K562 (cell line): Measurements from ENCODE around the gene CFAP141. TPM values are rescaled to one million over a fixed set of nuclear protein-coding genes. Genes with fewer than 3 reads are reported as not detected.

ENCODE experiments used
- ATAC-seq: fragments of 200-7000 bp; cut with Tn5 transposase; 3 replicates; pipeline ENCODE4 v1.9.1; 2020; ENCODE audit warnings: moderate library complexity
- BruUV-seq: library from RNA; stranded (reverse); fragments of 400-500 nt; replicated peaks from 2 replicates; lab custom pipeline; 2021; lab: Mats Ljungman, UMichigan
- CTCF ChIA-PET: fragments of 300-600 bp; formaldehyde crosslinking; extraction: SDS; loops from one replicate; lab custom pipeline; 2021; ENCODE audit warnings: low intra/inter-chr PET ratio; lab: Yijun Ruan, JAX
- POLR2A ChIA-PET: fragments of 300-600, 350-650 bp; sonication (Branson Sonifier 250); formaldehyde crosslinking; extraction: SDS; loops from one replicate; lab custom pipeline; 2021; ENCODE audit warnings: antibody characterized with exemption, inconsistent platforms; lab: Yijun Ruan, JAX
- DNase-seq, 4 experiments: peaks; one replicate each; pipeline versions ENCODE4 v3.0.0 to v3.0.0-alpha.2; 2011 to 2018; ENCODE audit warnings: low spot score in 3 of 4, mixed read lengths in 3 of 4; ENCODE audit errors: extremely low read depth in 1 of 4
- FAIRE-seq: peaks from 2 replicates; lab custom pipeline; 2011; peaks lifted over from hg19 to GRCh38; lab: Jason Lieb, UNC
- H2AFZ ChIP-seq: 2 replicates; pipeline ENCODE4 v1.6.0; 2011; ENCODE audit warnings: low read depth, low read length, control low read depth, inconsistent platforms
- H3K27ac ChIP-seq: fragments of 200-600 bp; 3 replicates; pipeline ENCODE4 v1.8.0; 2011; ENCODE audit warnings: low read depth, mild to moderate bottlenecking, control low read depth, inconsistent platforms, low read length, moderate library complexity, mixed read lengths; ENCODE audit errors: extremely low read depth
- H3K27me3 ChIP-seq, 2 experiments: fragments of 300-600 bp in 1 of 2; 2 replicates in 1 of 2; 3 replicates in 1 of 2; pipeline versions ENCODE4 v1.6.0 to v1.8.0; 2011; ENCODE audit warnings: inconsistent platforms in 2 of 2, low read length in 2 of 2, mild to moderate bottlenecking in 1 of 2, mixed read lengths in 1 of 2, moderate library complexity in 1 of 2; ENCODE audit not compliant: control insufficient read depth in 2 of 2, insufficient read depth in 2 of 2
- H3K36me3 ChIP-seq: fragments of 300-600 bp; 3 replicates; pipeline ENCODE4 v1.8.0; 2011; ENCODE audit warnings: mild to moderate bottlenecking, low read length, inconsistent platforms; ENCODE audit not compliant: control insufficient read depth, insufficient read depth
- H3K4me1 ChIP-seq, 2 experiments: fragments of 200-600 bp in 1 of 2; replicated peaks in 1 of 2; 2 replicates in 1 of 2; 3 replicates in 1 of 2; pipeline versions ENCODE4 v1.5.1 to v1.8.0; 2011; ENCODE audit warnings: inconsistent platforms in 2 of 2, low read length in 2 of 2, mild to moderate bottlenecking in 1 of 2, mixed read lengths in 1 of 2, moderate library complexity in 1 of 2; ENCODE audit not compliant: control insufficient read depth in 2 of 2, insufficient read depth in 2 of 2
- H3K4me2 ChIP-seq: 2 replicates; pipeline ENCODE4 v1.6.1; 2011; ENCODE audit warnings: low read length, control low read depth, inconsistent platforms, mixed read lengths; ENCODE audit not compliant: insufficient read depth
- H3K4me3 ChIP-seq: fragments of 200-600 bp; sonication (generic), shearing (Covaris generic); 2 replicates; pipeline ENCODE4 v1.5.1; 2016; ENCODE audit warnings: control low read depth, inconsistent platforms
- H3K79me2 ChIP-seq: fragments of 200-600 bp; 3 replicates; pipeline ENCODE4 v1.8.0; 2011; ENCODE audit warnings: low read length, inconsistent platforms; ENCODE audit not compliant: control insufficient read depth, insufficient read depth
- H3K9ac ChIP-seq, 2 experiments: 2 replicates each; pipeline versions ENCODE4 v1.6.0 to v1.6.1; 2011; ENCODE audit warnings: low read depth in 2 of 2, low read length in 2 of 2, control low read depth in 1 of 2, inconsistent platforms in 1 of 2, mild to moderate bottlenecking in 1 of 2, mixed read lengths in 1 of 2; ENCODE audit not compliant: insufficient read depth in 1 of 2
- H3K9me1 ChIP-seq: one replicate; pipeline ENCODE4 v1.6.0; 2011; ENCODE audit warnings: inconsistent platforms, mild to moderate bottlenecking, low read length, moderate library complexity; ENCODE audit not compliant: control insufficient read depth, insufficient read depth
- H3K9me3 ChIP-seq: replicated peaks from 2 replicates; pipeline ENCODE4 v1.5.1; 2011; ENCODE audit warnings: low read depth, low read length, inconsistent platforms; ENCODE audit not compliant: control insufficient read depth, insufficient read depth
- H4K20me1 ChIP-seq: replicated peaks from 2 replicates; pipeline ENCODE4 v1.6.1; 2011; ENCODE audit warnings: low read length, inconsistent platforms, mixed read lengths; ENCODE audit not compliant: control insufficient read depth, insufficient read depth
- ADNP ChIP-seq: fragments of 200-800 bp; sonication (Bioruptor generic); IDR thresholded peaks from 2 replicates; pipeline ENCODE4 v1.6.1; 2016; ENCODE audit warnings: missing genetic modification characterization, missing compliant biosample characterization
- BCOR ChIP-seq: fragments of 450-650 bp; IDR thresholded peaks from 2 replicates; pipeline ENCODE4 v1.6.1; 2016
- CBX3 ChIP-seq, 2 experiments: IDR thresholded peaks; 1 replicate in 1 of 2; 2 replicates in 1 of 2; pipeline ENCODE4 v1.6.1; 2012; ENCODE audit warnings: inconsistent platforms in 2 of 2, low read length in 2 of 2, borderline replicate concordance in 1 of 2, control low read depth in 1 of 2
- CHD4 ChIP-seq: fragments of 200-600 bp; sonication (generic); IDR thresholded peaks from 3 replicates; pipeline ENCODE4 v1.6.1; 2012; ENCODE audit warnings: low read depth, mild to moderate bottlenecking, mixed read lengths, low read length, inconsistent platforms; ENCODE audit not compliant: insufficient read depth, insufficient replicate concordance, poor library complexity, severe bottlenecking
- FOXA3 ChIP-seq, 2 experiments: fragments of 450-650 bp in 1 of 2; sonication (generic) in 1 of 2; formaldehyde crosslinking; IDR thresholded peaks in 1 of 2; conservative IDR thresholded peaks in 1 of 2; 2 replicates each; pipeline versions ENCODE4 v1.4.0 to v1.8.0; 2020 to 2022; ENCODE audit warnings: mild to moderate bottlenecking in 2 of 2, missing genetic modification reagents in 1 of 2
- FOXO4 ChIP-seq: fragments of 450-650 bp; formaldehyde crosslinking; IDR thresholded peaks from 2 replicates; pipeline ENCODE4 v1.4.0; 2020; ENCODE audit warnings: mild to moderate bottlenecking, moderate library complexity
- GTF2F1 ChIP-seq: IDR thresholded peaks from 2 replicates; pipeline ENCODE4 v1.6.1; 2011; ENCODE audit warnings: low read depth, low read length, improper control_type of control experiment
- HDAC2 ChIP-seq: fragments of 450-650 bp; IDR thresholded peaks from 2 replicates; pipeline ENCODE4 v1.6.1; 2016; ENCODE audit warnings: mild to moderate bottlenecking
- JUNB ChIP-seq: fragments of 450-650 bp; formaldehyde crosslinking; conservative IDR thresholded peaks from 2 replicates; pipeline ENCODE4 v1.4.0; 2020; ENCODE audit warnings: mild to moderate bottlenecking
- KDM1A ChIP-seq, 2 experiments: fragments of 450-650 bp; IDR thresholded peaks; 2 replicates each; pipeline ENCODE4 v1.6.1; 2016; ENCODE audit warnings: mild to moderate bottlenecking in 2 of 2
- MAX ChIP-seq: sonication (generic); formaldehyde crosslinking; IDR thresholded peaks from 2 replicates; pipeline ENCODE4 v1.9.0; 2022; ENCODE audit warnings: mild to moderate bottlenecking, missing genetic modification reagents
- NCOA6 ChIP-seq: fragments of 450-650 bp; IDR thresholded peaks from 2 replicates; pipeline ENCODE4 v1.6.1; 2017; ENCODE audit warnings: mild to moderate bottlenecking
- PHF20 ChIP-seq: fragments of 450-650 bp; IDR thresholded peaks from 2 replicates; pipeline ENCODE4 v1.6.1; 2018; ENCODE audit not compliant: partially characterized antibody
- RBM25 ChIP-seq: fragments of 200-400 bp; formaldehyde crosslinking; IDR thresholded peaks from 2 replicates; pipeline ENCODE4 v1.6.1; 2018; ENCODE audit warnings: low read length, low read depth, moderate library complexity; ENCODE audit not compliant: severe bottlenecking
- SAP30 ChIP-seq: fragments of 200-600 bp; sonication (generic); IDR thresholded peaks from 2 replicates; pipeline ENCODE4 v1.6.1; 2012; ENCODE audit warnings: borderline replicate concordance, low read depth, mild to moderate bottlenecking, moderate library complexity, low read length, control low read depth, inconsistent platforms; ENCODE audit not compliant: insufficient read depth, poor library complexity, severe bottlenecking
- SMARCA5 ChIP-seq: fragments of 450-650 bp; IDR thresholded peaks from 2 replicates; pipeline ENCODE4 v1.6.1; 2016
- TAF15 ChIP-seq: fragments of 200-400 bp; formaldehyde crosslinking; IDR thresholded peaks from 2 replicates; pipeline ENCODE4 v1.6.1; 2017; ENCODE audit warnings: mild to moderate bottlenecking, low read depth, low read length, moderate library complexity
- VEZF1 ChIP-seq: fragments of 200-800 bp; sonication (Bioruptor generic); IDR thresholded peaks from 2 replicates; pipeline ENCODE4 v1.6.1; 2017; ENCODE audit warnings: missing genetic modification characterization, missing compliant biosample characterization
- ZNF311 ChIP-seq: fragments of 250-450 bp; sonication (Bioruptor Pico); IDR thresholded peaks from 2 replicates; pipeline ENCODE4 v1.4.0; 2020; ENCODE audit warnings: mild to moderate bottlenecking, moderate library complexity
- ZNF764 ChIP-seq: fragments of 250-450 bp; sonication (Bioruptor Pico); IDR thresholded peaks from 2 replicates; pipeline ENCODE4 v1.4.0; 2020; ENCODE audit warnings: low read depth, mild to moderate bottlenecking, moderate library complexity
- ZNF780A ChIP-seq: fragments of 250-450 bp; sonication (Bioruptor Pico); IDR thresholded peaks from 2 replicates; pipeline ENCODE4 v1.5.0; 2021; ENCODE audit warnings: mild to moderate bottlenecking
- WGBS: fragments of 100-300 bp; shearing (Covaris generic); methylation state at CpG from one replicate; pipeline ENCODE4 v1.1.6; 2016; ENCODE audit warnings: low coverage, mixed read lengths; ENCODE audit not compliant: insufficient coverage; ENCODE audit errors: missing lambda C conversion rate; 5-methylcytosine and 5-hydroxymethylcytosine counted together
- in situ Hi-C: fragments of 300-500 bp; cut with MboI; formaldehyde crosslinking; loops from 4 replicates; pipeline ENCODE4 v1.15.0; 2018; ENCODE audit warnings: inconsistent platforms, mixed read lengths
- intact Hi-C: fragments of 100-400 bp; cut with micrococcal nuclease; formaldehyde crosslinking; loops from 2 replicates; pipeline ENCODE4 v1.14.2; 2022
- polyA plus RNA-seq, 8 experiments: library from polyadenylated mRNA; depleted of rRNA in 4 of 8; stranded (reverse) in 5 of 8; unstranded in 3 of 8; fragments of >200 nt; fragmentation: Nextera tagmentation in 2 of 8; fragmentation: Illumina TruSeq in 1 of 8; extraction: Ambion mirVana in 2 of 8; extraction: Trizol in 1 of 8; gene quantifications; 2 replicates each; pipeline versions ENCODE4 v1.2.1 to v1.2.3, GENCODE V29; 2011 to 2014; ENCODE audit warnings: inconsistent platforms in 1 of 8, missing spikeins in 1 of 8
- total RNA-seq, 7 experiments: library from RNA; depleted of rRNA in 6 of 7; stranded (reverse); fragments of >200 nt in 6 of 7; fragmentation: Illumina TruSeq in 2 of 7; extraction: Trizol in 2 of 7; gene quantifications; 2 replicates each; pipeline versions ENCODE4 v1.2.1 to v1.2.3, GENCODE V29; 2011 to 2021; ENCODE audit warnings: low replicate concordance in 1 of 7

The CFAP141 gene
- total and polyA plus RNA-seq, 9 of the 15 experiments (the other 6 are each of a cell fraction or from before 2014, with no cell fraction given): not detected

- peaks cover 39% of the 10 kb centered on the region for H3K36me3 ChIP-seq
- H3K27ac ChIP-seq: no peak overlapping the region
- ATAC-seq: no peak
- WGBS: 84% methylated on average over 6 of the region's 6 CpGs
- intact Hi-C loops (no loop called here), in situ Hi-C loops (no loop called here)
- H2AFZ ChIP-seq: no peak overlapping the region
- no peak overlapping the region for H3K9ac ChIP-seq
- no peak overlapping the region for H3K4me2 ChIP-seq
- H3K4me1 ChIP-seq: peaks cover 23 to 38% of the 10 kb centered on the region in 2 experiments
- H3K79me2 ChIP-seq: peaks cover 5% of the 10 kb centered on the region; the same call in 1 of the 3 replicates
- BruUV-seq: no TSS peak
- 0 out of 2 replicates have a peak, but pooled peaks cover under 1% of the 10 kb centered on the region for H3K9me3 ChIP-seq
- H3K9me1 ChIP-seq: no peaks in the 10 kb centered on the region
- H3K27me3 ChIP-seq: no peaks in the 10 kb centered on the region
- CTCF ChIA-PET: no interaction called here
- FAIRE-seq: no peak
- no peaks in the 10 kb centered on the region for H4K20me1 ChIP-seq
- POLR2A ChIA-PET: interaction anchor here (0.5 kb wide), 1 partner anchor 118 kb away, joined by 3 read pairs; no protein-coding TSS in a partner anchor
- H3K4me3 ChIP-seq: no peak overlapping the region
- DNase-seq: no peak
- TF ChIP-seq CHD4 (peak; percentile 86), ZNF311 (CRISPR knock-in tag) (no peak), NCOA6 (no peak), FOXA3 (CRISPR knock-in tag; conservative IDR thresholded peaks at IDR 0.05 in 1 of 2, IDR thresholded peaks at IDR 0.05 in 1 of 2) (peak in 1 of 2 experiments; percentile 36; a peak in 1 of 4 replicates), MAX (no peak), ADNP (tag) (peak; percentile 88), RBM25 (peak; percentile 92), GTF2F1 (no peak), SAP30 (no peak), HDAC2 (peak; percentile 72; the same call in 1 of the 2 replicates), JUNB (no peak), SMARCA5 (peak; percentile 41; the same call in 1 of the 2 replicates), FOXO4 (CRISPR knock-in tag) (no peak), TAF15 (no peak), CBX3 (IDR thresholded peaks at IDR 0.05; ENCODE audit: borderline replicate concordance in 1 of 2, low read length in 2 of 2) (peak in 1 of 2 experiments; percentile 41; a peak in 1 of 3 replicates), PHF20 (peak; percentile 49), ZNF764 (CRISPR knock-in tag) (no peak), ZNF780A (CRISPR knock-in tag) (no peak), KDM1A (IDR thresholded peaks at IDR 0.05) (peak; percentile 71 to 82), VEZF1 (CRISPR knock-in tag) (no peak), BCOR (peak; percentile 98)
These were observed 52.1 kb downstream of the CFAP141 start for GRCh38 chr1:154154053-154154452.
